Heart left ventricle (tissue), 16 donors: ENCODE measurements around the gene ZBTB9. TPM values are rescaled to one million over a fixed set of nuclear protein-coding genes. Genes with fewer than 3 reads are reported as not detected.

Source experiments
- ATAC-seq, 4 donors: fragments of 200-7000 bp; cut with Tn5 transposase; one replicate each; pipeline ENCODE4 v1.9.1; 2020 to 2022; ENCODE audit warnings: moderate library complexity in 4 of 4, mild to moderate bottlenecking in 3 of 4, moderate number of reproducible peaks in 1 of 4
- DNase-seq, 5 donors: peaks; one replicate each; pipeline ENCODE4 v3.0.0-alpha.2; 2020
- H3K27ac ChIP-seq, 12 donors: fragments of 200-600 bp; sonication (generic) in 4 of 12; one replicate each; pipeline versions ENCODE4 v1.5.0 to v1.8.0; 2016 to 2022; ENCODE audit warnings: mild to moderate bottlenecking in 2 of 12
- H3K27me3 ChIP-seq, 9 donors: fragments of 200-600 bp; sonication (generic) in 2 of 9; one replicate each; pipeline versions ENCODE4 v1.5.1 to v1.8.0; 2016 to 2022; ENCODE audit warnings: mild to moderate bottlenecking in 3 of 9
- H3K36me3 ChIP-seq, 9 donors: fragments of 200-600 bp; sonication (generic) in 2 of 9; one replicate each; pipeline versions ENCODE4 v1.5.0 to v1.8.0; 2018 to 2022; ENCODE audit warnings: mild to moderate bottlenecking in 2 of 9
- H3K4me1 ChIP-seq, 12 donors: fragments of 200-600 bp; sonication (generic) in 4 of 12; one replicate each; pipeline versions ENCODE4 v1.5.0 to v1.8.0; 2016 to 2022; ENCODE audit warnings: mild to moderate bottlenecking in 3 of 12
- H3K4me3 ChIP-seq, 12 donors: fragments of 200-600 bp; sonication (generic) in 4 of 12; one replicate each; pipeline versions ENCODE4 v1.5.0 to v1.8.0; 2017 to 2022; ENCODE audit warnings: mild to moderate bottlenecking in 9 of 12, moderate library complexity in 4 of 12
- H3K9me3 ChIP-seq, 12 donors: fragments of 200-600 bp; sonication (generic) in 4 of 12; one replicate each; pipeline versions ENCODE4 v1.5.0 to v1.8.0; 2016 to 2022; ENCODE audit warnings: mild to moderate bottlenecking in 1 of 12
- POLR2A ChIP-seq, 2 donors: fragments of 450-650 bp; IDR thresholded peaks; one replicate each; pipeline ENCODE4 v1.6.1; 2017; ENCODE audit warnings: antibody characterized with exemption in 2 of 2, mild to moderate bottlenecking in 2 of 2, moderate library complexity in 2 of 2
- WGBS, 4 donors: extraction: QIAGEN DNeasy Blood & Tissue Kit in 2 of 4; methylation state at CpG; one replicate each; pipeline versions ENCODE4 v1.1.5 to v1.1.7; 2013 to 2018; 5-methylcytosine and 5-hydroxymethylcytosine counted together
- intact Hi-C, 10 donors: fragments of 100-400 bp; cut with DNase I; formaldehyde crosslinking; loops; one replicate each; pipeline versions ENCODE4 v1.11.1 to v1.14.2; 2022
- polyA plus RNA-seq, 2 donors: library from polyadenylated mRNA; stranded (reverse); fragments of 200-250 nt; gene quantifications; one replicate each; pipeline ENCODE4 v1.2.3, GENCODE V29; 2013
- total RNA-seq, 9 donors: library from RNA; depleted of rRNA in 2 of 9; stranded (reverse); fragments of >200 nt in 2 of 9; fragmentation: NEBNext Ultra II Directional in 3 of 9; extraction: Animal tissue kit (Norgen Biotek cat#: 25700) in 3 of 9; gene quantifications; one replicate each; pipeline versions ENCODE4 v1.1.0 to v1.2.4, GENCODE V29; 2016 to 2023
- TF ChIP-seq, protein P1 (sequence below), 12 donors: fragments of 200-600 bp; sonication (generic) in 4 of 12; IDR thresholded peaks; one replicate each; pipeline versions ENCODE4 v1.5.0 to v1.8.0; 2018 to 2022; ENCODE audit warnings: antibody characterized with exemption in 12 of 12, mild to moderate bottlenecking in 5 of 12
- donor health status: ischemic (EF 13 %, LVEDD 7.1; RV severe dilation, severe dysfunction).
- donor health status: healthy with polysubstance abuse.
- donor health status: DM: no; HTN: yes; CAD: no.
- donor health status: DM: no; HTN: no; CAD: no.
- donor health status: ischemic (EF 25% LVEDD 6.9; RV normal size, moderate dysfunction).
- donor health status: ischemic (EF 25% LVEDD 5.7; RV mildly dilated, moderate dysfunction).
- donor health status: healthy.
- donor health status: DM: yes; HTN: yes; CAD: no.
- donor health status: ischemic (EF 35%, LVEDD 5.7; RV mildly dilated, moderate dysfunction).
- donor health status: nonischemic (EF 11% LVEDD 7.7; RV severe dilation, severe dysfunction).
- donor health status: DM: yes; HTN: yes; CAD: no.
- donor health status: PGD.
- donor health status: ischemic (EF 29% LVEDD 5.4; RV normal size, mild dysfunction).
- donor health status: nonischemic (EF 23%, LVEDD 6.1; RV moderate dilation, normal function).

Gene ZBTB9
- total and polyA plus RNA-seq, 11 donors: 2.2 to 6.4 (median 4.7) TPM

DNA sequence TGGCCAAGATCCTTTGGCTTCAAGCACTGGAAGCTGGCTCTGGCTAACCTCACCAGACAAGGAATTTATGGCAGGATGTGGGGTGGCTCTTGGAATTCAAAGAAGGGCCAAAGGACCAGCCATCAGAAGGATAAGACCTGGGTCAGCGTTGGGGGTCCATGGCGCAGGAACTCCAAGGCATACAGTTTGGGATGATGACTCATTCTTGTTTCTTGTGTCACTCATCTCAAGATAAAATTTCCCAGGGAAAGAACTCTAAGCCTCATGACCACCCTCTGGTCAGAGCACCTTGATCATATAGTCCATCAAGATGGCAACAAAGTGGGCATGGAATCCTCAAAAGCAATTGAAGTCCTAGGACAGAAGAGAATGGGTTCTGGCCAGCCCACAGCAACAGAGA is 4.8 kb downstream of the ZBTB9 start:
- H3K4me1 ChIP-seq: peaks cover 0 to 9% (median 6%) of the 10 kb centered on the region in 12 donors
- 92 to 98% (median 96%) methylated on average over 2 of the region's 2 CpGs for WGBS, 4 donors
- no peaks in the 10 kb centered on the region for H3K9me3 ChIP-seq
- DNase-seq (no peak), ATAC-seq (no peak)
- no peak for TF ChIP-seq POLR2A (IDR thresholded peaks at IDR 0.05)
- TF ChIP-seq, protein P1, sequence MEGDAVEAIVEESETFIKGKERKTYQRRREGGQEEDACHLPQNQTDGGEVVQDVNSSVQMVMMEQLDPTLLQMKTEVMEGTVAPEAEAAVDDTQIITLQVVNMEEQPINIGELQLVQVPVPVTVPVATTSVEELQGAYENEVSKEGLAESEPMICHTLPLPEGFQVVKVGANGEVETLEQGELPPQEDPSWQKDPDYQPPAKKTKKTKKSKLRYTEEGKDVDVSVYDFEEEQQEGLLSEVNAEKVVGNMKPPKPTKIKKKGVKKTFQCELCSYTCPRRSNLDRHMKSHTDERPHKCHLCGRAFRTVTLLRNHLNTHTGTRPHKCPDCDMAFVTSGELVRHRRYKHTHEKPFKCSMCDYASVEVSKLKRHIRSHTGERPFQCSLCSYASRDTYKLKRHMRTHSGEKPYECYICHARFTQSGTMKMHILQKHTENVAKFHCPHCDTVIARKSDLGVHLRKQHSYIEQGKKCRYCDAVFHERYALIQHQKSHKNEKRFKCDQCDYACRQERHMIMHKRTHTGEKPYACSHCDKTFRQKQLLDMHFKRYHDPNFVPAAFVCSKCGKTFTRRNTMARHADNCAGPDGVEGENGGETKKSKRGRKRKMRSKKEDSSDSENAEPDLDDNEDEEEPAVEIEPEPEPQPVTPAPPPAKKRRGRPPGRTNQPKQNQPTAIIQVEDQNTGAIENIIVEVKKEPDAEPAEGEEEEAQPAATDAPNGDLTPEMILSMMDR (IDR thresholded peaks at IDR 0.05): no peak
- no peaks in the 10 kb centered on the region for H3K27me3 ChIP-seq
- H3K27ac ChIP-seq: no peak overlapping the region
- intact Hi-C loops: no loop called here
- H3K4me3 ChIP-seq: no peak overlapping the region
- H3K36me3 ChIP-seq: peaks cover 0 to 22% (median 7%) of the 10 kb centered on the region in 9 donors

DNA sequence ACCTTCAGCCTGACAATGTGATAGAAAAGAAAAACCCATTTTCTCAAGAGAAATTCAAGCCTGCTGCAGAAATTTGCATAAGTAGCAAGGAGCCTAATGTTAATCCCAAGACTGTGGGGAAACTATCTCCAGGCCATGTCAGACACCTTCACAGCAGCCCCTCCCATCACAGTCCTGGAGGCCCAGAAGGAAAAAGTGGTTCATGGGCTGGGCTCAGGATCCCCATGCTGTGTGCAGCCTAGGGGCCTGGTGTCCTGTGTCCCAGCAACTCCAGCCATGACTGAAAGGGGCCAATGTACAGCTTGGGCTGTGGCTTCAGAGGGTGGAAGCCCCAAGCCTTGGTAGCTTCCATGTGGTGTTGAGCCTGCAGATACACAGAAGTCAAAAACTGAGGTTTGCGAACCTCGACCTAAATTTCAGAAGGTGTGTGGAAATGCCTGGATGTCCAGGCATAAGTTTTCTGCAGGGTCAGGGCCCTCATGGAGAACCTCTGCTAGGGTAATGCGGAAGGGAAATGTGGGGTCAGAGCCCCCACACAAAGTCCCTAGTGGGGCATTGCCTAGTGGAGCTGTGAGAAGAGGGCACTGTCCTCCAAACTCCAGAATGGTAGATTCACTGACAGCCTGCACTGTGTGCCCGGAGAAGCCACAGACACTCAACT is 11.8 kb downstream of the ZBTB9 start:
- WGBS, 4 donors: 89 to 95% (median 91%) methylated on average over 3 to 4 of the region's 4 CpGs
- intact Hi-C loops: no loop called here
- ATAC-seq (no peak), DNase-seq (no peak)
- no peaks in the 10 kb centered on the region for H3K36me3 ChIP-seq
- H3K4me1 ChIP-seq: no peaks in the 10 kb centered on the region
- H3K27ac ChIP-seq: no peak overlapping the region
- no peaks in the 10 kb centered on the region for H3K27me3 ChIP-seq
- TF ChIP-seq, protein P1 (IDR thresholded peaks at IDR 0.05): no peak
- no peak for TF ChIP-seq POLR2A (IDR thresholded peaks at IDR 0.05)
- no peak overlapping the region for H3K4me3 ChIP-seq
- no peaks in the 10 kb centered on the region for H3K9me3 ChIP-seq

DNA sequence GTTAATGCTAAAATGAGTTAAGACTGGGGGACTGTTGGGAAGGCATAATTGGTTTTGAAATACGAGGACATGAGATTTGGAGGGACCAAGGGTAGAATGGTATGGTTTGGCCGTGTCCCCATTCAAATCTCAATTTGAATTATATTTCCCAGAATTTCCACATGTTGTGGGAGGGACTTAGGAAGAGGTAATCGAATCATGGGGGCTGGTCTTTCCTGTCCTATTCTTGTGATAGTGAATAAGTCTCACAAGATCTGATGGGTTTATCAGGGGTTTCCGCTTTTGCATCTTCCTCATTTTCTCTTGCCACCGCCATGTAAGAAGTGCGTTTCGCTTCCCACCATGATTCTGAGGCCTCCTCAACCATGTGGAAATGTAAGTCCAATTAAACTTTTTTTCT is 12.7 kb downstream of the ZBTB9 start:
- Histone ChIP-seq H3K27me3 (no peaks in the 10 kb centered on the region), H3K27ac (no peak overlapping the region), H3K4me1 (no peaks in the 10 kb centered on the region), H3K9me3 (no peaks in the 10 kb centered on the region), H3K36me3 (no peaks in the 10 kb centered on the region), H3K4me3 (no peak overlapping the region)
- DNase-seq (no peak), ATAC-seq (no peak)
- 73 to 88% (median 78%) methylated on average over 7 of the region's 7 CpGs for WGBS, 4 donors
- intact Hi-C loops: no loop called here
- TF ChIP-seq, protein P1 (IDR thresholded peaks at IDR 0.05): no peak
- no peak for TF ChIP-seq POLR2A (IDR thresholded peaks at IDR 0.05)

DNA sequence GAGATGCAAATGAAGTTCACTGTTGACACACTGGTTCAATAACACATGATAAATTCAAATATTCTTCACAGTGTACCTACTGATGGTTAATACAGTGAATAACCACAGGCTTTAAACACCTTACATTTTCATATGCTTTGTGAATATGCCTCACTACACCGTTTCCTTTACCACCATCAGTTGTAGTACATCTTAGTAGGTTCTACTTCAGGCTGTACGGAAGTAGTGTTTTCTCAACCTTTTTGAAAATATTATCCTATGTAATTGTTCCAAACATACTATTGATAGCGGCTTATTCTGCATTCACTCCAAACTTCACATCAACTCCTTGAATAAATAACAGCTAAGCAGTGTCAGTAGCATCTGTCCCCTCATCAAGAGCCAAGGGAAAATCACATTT is 15.3 kb downstream of the ZBTB9 start:
- no peaks in the 10 kb centered on the region for H3K4me1 ChIP-seq
- intact Hi-C loops: no loop called here
- no peak overlapping the region for H3K27ac ChIP-seq
- no peak overlapping the region for H3K4me3 ChIP-seq
- H3K27me3 ChIP-seq: no peaks in the 10 kb centered on the region
- ATAC-seq (no peak), DNase-seq (no peak)
- TF ChIP-seq, protein P1 (IDR thresholded peaks at IDR 0.05): no peak
- no peak for TF ChIP-seq POLR2A (IDR thresholded peaks at IDR 0.05)
- no peaks in the 10 kb centered on the region for H3K9me3 ChIP-seq
- no peaks in the 10 kb centered on the region for H3K36me3 ChIP-seq
- 73 to 87% (median 84%) methylated on average over 3 of the region's 3 CpGs for WGBS, 4 donors
